ENCODE results near the gene IRAK2.

- TF ChIP-seq CTCF (IDR thresholded peaks at IDR 0.05) (no peak), POLR2AphosphoS5 (IDR thresholded peaks at IDR 0.05; ENCODE audit: low read depth, low read length) (no peak), SIN3A (IDR thresholded peaks at IDR 0.05; ENCODE audit: borderline replicate concordance, insufficient read depth, low read depth, low read length) (no peak), TCF7L2 (IDR thresholded peaks at IDR 0.05; ENCODE audit: low read depth, low read length) (no peak), REST (IDR thresholded peaks at IDR 0.05; ENCODE audit: insufficient read depth in 1 of 2, low read depth in 2 of 2, low read length in 1 of 2) (no peak)
These were observed 48.6 kb upstream of the IRAK2 start for GRCh38 chr3:10116138-10116460.

Measured in Panc1 (cell line).